ENCODE data around the gene STK16.

GRCh38 chr2:219299372-219299760 is 54.1 kb downstream of the STK16 start:
- TF ChIP-seq, protein P1, sequence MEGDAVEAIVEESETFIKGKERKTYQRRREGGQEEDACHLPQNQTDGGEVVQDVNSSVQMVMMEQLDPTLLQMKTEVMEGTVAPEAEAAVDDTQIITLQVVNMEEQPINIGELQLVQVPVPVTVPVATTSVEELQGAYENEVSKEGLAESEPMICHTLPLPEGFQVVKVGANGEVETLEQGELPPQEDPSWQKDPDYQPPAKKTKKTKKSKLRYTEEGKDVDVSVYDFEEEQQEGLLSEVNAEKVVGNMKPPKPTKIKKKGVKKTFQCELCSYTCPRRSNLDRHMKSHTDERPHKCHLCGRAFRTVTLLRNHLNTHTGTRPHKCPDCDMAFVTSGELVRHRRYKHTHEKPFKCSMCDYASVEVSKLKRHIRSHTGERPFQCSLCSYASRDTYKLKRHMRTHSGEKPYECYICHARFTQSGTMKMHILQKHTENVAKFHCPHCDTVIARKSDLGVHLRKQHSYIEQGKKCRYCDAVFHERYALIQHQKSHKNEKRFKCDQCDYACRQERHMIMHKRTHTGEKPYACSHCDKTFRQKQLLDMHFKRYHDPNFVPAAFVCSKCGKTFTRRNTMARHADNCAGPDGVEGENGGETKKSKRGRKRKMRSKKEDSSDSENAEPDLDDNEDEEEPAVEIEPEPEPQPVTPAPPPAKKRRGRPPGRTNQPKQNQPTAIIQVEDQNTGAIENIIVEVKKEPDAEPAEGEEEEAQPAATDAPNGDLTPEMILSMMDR (conservative IDR thresholded peaks at IDR 0.05; ENCODE audit: low read length): no peak
- no peak for TF ChIP-seq EZH2phosphoT487 (IDR thresholded peaks at IDR 0.05; ENCODE audit: borderline replicate concordance)

All from Loucy (cell line).